HG03025 (cell line): ENCODE results near the gene PLN.

Source experiments
- ATAC-seq: cut with Tn5 transposase; IDR thresholded peaks from one replicate; pipeline ENCODE4 v1.9.1; 2021; ENCODE audit warnings: mild to moderate bottlenecking, moderate library complexity; ENCODE audit not compliant: unreplicated experiment, low FRiP score

PLN gene

DNA sequence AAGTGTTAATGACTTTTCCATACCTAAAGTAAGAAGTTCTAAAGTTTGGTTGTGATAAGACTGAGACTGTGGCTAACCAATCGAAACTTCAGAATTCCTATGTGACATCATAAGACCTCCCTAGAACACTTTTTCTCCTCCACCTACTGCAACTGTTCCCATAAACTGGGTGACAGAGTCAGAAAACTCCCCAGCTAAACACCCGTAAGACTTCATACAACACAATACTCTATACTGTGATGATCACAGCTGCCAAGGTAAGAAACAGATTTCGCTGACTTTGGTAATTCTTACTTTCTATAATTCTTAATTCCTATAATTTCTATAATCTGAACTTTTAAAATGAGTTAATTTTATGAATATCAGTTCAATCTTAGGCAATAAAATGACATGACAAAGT lies at the start of gene PLN:
Gene PLN (plus strand): TSS at position 161 of the 400 bp plus-strand sequence. CDS start 10,626 bp downstream, outside the sequence.
- no peak for ATAC-seq

GRCh38 chr6:118500130-118501015 lies 47.7 kb upstream of the PLN start:
- ATAC-seq = no peak

GRCh38 chr6:118501099-118501498 lies 47.0 kb upstream of the PLN start:
- ATAC-seq = no peak

DNA sequence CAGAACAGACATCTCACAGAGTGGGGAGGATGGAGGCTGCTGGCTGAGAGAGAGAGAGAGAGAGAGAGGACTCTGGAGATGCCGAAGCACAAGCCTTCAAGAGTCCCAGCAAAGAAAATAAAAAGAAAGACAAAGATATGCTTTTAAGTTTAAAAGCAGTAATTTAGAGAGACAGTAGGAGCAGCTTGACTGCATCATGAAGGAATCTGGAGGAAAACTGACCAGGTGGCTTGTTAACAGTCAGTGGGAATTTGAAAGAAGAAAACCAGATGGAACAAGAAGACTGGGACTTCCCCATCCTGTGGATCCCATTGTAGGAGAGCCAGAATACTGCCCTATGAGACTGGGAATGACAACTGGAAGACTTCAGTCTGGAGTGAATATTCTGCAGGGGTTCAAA lies 46.3 kb upstream of the PLN start:
- ATAC-seq = no peak

DNA sequence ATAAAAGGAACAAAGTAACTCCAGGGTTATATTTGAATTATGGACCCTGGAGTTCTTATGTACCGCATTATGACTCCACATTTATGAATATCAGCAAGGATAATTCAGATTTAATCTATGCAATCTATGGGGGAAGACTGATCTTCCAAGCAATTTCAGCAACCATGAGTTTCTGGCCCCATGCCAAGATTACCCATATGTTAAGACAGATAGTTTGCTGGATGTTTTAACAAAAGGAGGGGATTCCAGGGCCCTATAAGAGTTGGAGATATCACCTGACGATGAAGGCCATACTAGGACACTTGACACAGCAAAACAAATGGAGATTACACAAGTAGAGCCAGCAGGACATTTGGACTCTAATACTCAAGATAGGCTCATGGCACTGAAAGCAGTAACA lies 45.9 kb upstream of the PLN start:
- no peak for ATAC-seq

DNA sequence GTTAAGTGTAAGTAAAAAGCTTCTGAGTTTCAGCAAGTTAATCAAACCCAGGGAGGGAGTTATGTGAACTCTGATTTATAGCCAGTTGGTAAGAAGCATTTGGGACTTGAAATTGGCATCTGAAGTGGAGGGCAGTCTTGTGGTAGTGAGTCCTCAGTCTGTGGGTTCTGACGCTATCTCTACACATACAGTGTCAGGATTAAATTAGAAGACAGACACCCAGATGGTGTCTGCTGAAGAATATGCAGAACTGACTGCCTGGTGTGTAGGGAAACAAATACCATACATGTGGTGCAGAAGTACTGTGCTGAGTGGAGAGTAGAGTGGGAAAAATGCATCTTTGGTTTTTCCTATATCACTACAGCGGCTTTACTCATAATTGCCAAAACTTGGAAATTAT lies 43.5 kb upstream of the PLN start:
- ATAC-seq = no peak

GRCh38 chr6:118505656-118506055 lies 42.4 kb upstream of the PLN start:
- ATAC-seq = no peak

- no peak for ATAC-seq
Observed at GRCh38 chr6:118506071-118506638, 41.9 kb upstream of the PLN start.

DNA sequence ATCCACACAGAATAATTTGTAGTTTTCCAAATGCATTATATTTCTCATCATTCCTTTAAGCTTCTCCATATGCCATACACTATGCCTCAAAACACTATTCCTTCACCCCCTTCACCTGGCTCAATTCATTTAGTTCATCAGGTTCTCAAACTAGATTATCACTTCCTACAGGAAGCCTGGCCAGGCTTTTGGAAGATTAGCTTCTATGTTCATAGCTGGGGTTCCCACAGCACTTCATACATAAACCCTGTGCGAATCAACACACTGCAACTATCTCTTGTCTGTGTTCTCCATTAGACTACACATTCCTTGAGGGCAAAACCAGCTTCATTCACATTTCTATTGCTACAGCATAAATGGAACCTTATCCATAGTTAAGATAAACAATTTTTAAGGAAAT lies 40.5 kb upstream of the PLN start:
- no peak for ATAC-seq

GRCh38 chr6:118509009-118509617 lies 39.0 kb upstream of the PLN start:
- ATAC-seq = no peak

- no peak for ATAC-seq
Observed at GRCh38 chr6:118511930-118512715, 36.0 kb upstream of the PLN start.

DNA sequence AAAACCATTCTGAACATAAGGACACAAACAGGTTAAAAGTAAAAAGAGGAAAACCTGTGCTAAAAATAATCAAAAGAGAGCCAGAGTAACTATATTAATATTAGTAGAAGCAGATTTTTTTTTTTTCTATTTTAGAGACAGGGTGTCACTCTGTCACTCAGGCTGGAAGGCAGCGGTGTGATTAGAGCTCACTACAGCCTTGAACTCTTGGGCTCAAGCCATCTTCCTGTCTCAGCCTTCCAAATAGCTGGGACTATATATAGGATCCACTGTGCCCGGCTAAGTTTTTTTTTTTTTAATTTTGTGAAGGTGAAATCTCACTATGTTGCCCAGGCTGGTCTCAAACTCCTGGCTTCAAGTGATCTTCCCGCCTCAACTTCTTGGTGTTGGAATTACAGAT lies 33.4 kb upstream of the PLN start:
- no peak for ATAC-seq

GRCh38 chr6:118522422-118522821 lies 25.7 kb upstream of the PLN start:
- ATAC-seq = no peak

GRCh38 chr6:118523216-118523615 lies 24.9 kb upstream of the PLN start:
- no peak for ATAC-seq

GRCh38 chr6:118524686-118525085 lies 23.4 kb upstream of the PLN start:
- ATAC-seq = no peak

GRCh38 chr6:118525913-118526780 lies 21.9 kb upstream of the PLN start:
- no peak for ATAC-seq

- no peak for ATAC-seq
Observed at GRCh38 chr6:118528129-118528528, 20.0 kb upstream of the PLN start.

DNA sequence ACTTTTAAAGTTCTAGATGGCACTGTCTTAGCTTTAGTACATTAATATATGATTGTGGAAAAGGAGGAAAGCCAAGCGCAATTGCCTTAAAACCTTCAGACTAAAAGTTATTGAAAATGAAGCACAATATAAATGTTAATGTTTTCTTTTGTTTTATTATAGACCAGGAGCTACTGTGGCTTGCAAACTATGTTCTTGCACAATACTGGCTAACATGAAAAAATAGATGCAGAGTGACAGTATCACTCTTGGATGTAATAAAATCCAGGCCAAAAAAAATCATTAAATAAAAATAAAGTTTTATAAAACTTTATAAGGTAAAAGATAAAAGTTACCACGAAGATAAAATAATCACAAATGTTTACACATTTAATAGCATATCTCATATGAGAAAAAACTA lies 18.3 kb upstream of the PLN start:
- no peak for ATAC-seq

GRCh38 chr6:118530942-118531341 lies 17.2 kb upstream of the PLN start:
- ATAC-seq = no peak
